T-helper 17 cell (primary cell): Measurements from ENCODE around the gene TYRP1. TPM values are rescaled to one million over a fixed set of nuclear protein-coding genes. Genes with fewer than 3 reads are reported as not detected.

ENCODE experiments used
- ATAC-seq: fragments of 150-1000 bp; cut with Tn5 transposase; 2 replicates; pipeline ENCODE4 v1.10.0; 2021; ENCODE audit warnings: mild to moderate bottlenecking, moderate library complexity
- DNase-seq, 3 donors: peaks; one replicate each; pipeline versions ENCODE4 v3.0.0 to v3.0.0-alpha.2; 2020 to 2021
- H3K9me3 ChIP-seq: one replicate; pipeline ENCODE4 v1.7.0; 2013; ENCODE audit warnings: low read length, mild to moderate bottlenecking; ENCODE audit not compliant: control insufficient read depth, poor library complexity, severe bottlenecking
- H3K27ac Mint-ChIP-seq: one replicate; pipeline ENCODE4 v1.8.0; 2022; ENCODE audit warnings: mild to moderate bottlenecking, moderate library complexity, mixed read lengths
- H3K27me3 Mint-ChIP-seq: one replicate; pipeline ENCODE4 v1.8.0; 2022; ENCODE audit warnings: mixed read lengths
- H3K36me3 Mint-ChIP-seq: one replicate; pipeline ENCODE4 v1.8.0; 2022; ENCODE audit warnings: low read depth, mixed read lengths
- H3K4me1 Mint-ChIP-seq: one replicate; pipeline ENCODE4 v1.8.0; 2022; ENCODE audit warnings: mild to moderate bottlenecking, mixed read lengths
- H3K4me3 Mint-ChIP-seq: one replicate; pipeline ENCODE4 v1.8.0; 2022; ENCODE audit warnings: mild to moderate bottlenecking, moderate library complexity, mixed read lengths
- total RNA-seq, 4 donors: library from RNA in 2 of 4; stranded (reverse) in 2 of 4; gene quantifications; one replicate each; pipeline ENCODE4 v1.2.3 and lab custom pipeline; 2022 to 2026

TYRP1 gene, protein sequence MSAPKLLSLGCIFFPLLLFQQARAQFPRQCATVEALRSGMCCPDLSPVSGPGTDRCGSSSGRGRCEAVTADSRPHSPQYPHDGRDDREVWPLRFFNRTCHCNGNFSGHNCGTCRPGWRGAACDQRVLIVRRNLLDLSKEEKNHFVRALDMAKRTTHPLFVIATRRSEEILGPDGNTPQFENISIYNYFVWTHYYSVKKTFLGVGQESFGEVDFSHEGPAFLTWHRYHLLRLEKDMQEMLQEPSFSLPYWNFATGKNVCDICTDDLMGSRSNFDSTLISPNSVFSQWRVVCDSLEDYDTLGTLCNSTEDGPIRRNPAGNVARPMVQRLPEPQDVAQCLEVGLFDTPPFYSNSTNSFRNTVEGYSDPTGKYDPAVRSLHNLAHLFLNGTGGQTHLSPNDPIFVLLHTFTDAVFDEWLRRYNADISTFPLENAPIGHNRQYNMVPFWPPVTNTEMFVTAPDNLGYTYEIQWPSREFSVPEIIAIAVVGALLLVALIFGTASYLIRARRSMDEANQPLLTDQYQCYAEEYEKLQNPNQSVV
- total RNA-seq (not detected), total RNA-seq (lab: John Stamatoyannopoulos, UW) (0 to 0.46 reads per million in 2 donors)

DNA sequence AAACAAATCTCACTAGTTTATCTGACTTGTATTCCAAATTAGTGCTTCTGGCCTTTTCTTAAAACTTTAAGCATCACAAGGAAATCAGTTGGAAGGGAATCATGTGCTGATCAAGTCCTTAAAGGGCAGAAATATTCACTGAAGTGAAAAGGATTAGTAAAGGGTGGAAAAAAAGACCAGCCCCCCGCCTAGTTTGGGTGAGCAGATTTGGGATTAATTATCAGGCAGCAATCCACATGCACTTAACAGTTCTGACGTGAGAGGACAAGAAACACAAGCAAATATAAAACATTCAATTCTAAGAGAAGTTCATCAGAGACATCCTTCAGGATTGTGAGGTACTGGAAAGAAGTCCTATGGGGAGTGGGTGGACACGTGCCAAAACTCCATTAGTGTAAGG is at the start of gene TYRP1:
Gene TYRP1, plus strand, starts transcription at position 245 of the 400 bp plus-strand sequence. CDS start 612 bp downstream, outside the sequence.
- H3K27me3 Mint-ChIP-seq = no peaks in the 10 kb centered on the region
- H3K36me3 Mint-ChIP-seq = no peaks in the 10 kb centered on the region
- no peaks in the 10 kb centered on the region for H3K9me3 ChIP-seq
- H3K4me1 Mint-ChIP-seq = no peaks in the 10 kb centered on the region
- no peak within 1 kb of the TSS for H3K27ac Mint-ChIP-seq
- ATAC-seq (no peak), DNase-seq (no peak)
- no peak within 1 kb of the TSS for H3K4me3 Mint-ChIP-seq

DNA sequence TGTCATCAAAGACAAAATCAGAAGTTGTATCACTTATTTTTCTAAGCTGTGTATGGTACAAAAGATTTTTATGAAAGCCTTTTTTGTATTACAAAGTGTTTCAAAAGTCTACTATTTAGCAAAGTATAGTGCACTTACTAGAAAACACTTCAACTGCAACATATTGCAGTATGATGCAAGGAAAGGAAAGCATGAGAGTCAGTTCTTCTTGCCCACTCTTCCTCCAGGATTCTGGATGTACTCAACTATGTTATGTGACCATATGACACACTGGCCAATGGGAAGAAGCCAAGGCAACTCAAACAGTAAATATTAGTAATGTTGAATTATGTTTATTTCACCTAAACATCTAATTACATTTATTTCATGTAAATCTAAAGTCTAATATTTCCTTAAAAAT is 49.5 kb upstream of the TYRP1 start:
- Mint-ChIP-seq H3K36me3 (no peaks in the 10 kb centered on the region), H3K4me3 (no peak overlapping the region), H3K27me3 (no peaks in the 10 kb centered on the region), H3K4me1 (no peaks in the 10 kb centered on the region), H3K27ac (no peak overlapping the region)
- no peaks in the 10 kb centered on the region for H3K9me3 ChIP-seq
- ATAC-seq (no peak), DNase-seq (no peak)

DNA sequence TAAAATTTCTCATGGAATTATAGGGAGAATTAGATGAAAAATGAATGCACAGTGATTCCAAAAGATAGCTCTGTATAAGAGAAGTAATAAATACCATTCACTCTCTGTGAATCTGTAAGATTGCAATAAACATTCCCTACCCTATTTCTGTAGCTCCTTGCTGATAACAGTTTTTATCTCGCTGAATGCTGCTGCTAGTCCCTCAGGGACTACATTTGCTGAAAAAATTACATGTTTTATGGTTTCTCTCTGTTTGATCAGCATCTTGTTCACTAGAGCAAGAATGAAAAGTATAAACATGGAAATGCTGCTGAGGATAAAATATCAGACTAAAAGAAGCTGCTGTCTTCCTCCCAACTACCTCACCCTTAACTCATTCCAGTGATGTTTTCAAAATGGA is 44.3 kb upstream of the TYRP1 start:
- Mint-ChIP-seq H3K36me3 (no peaks in the 10 kb centered on the region), H3K4me1 (no peaks in the 10 kb centered on the region), H3K27ac (no peak overlapping the region), H3K27me3 (no peaks in the 10 kb centered on the region), H3K4me3 (no peak overlapping the region)
- ATAC-seq (no peak), DNase-seq (no peak)
- no peaks in the 10 kb centered on the region for H3K9me3 ChIP-seq

DNA sequence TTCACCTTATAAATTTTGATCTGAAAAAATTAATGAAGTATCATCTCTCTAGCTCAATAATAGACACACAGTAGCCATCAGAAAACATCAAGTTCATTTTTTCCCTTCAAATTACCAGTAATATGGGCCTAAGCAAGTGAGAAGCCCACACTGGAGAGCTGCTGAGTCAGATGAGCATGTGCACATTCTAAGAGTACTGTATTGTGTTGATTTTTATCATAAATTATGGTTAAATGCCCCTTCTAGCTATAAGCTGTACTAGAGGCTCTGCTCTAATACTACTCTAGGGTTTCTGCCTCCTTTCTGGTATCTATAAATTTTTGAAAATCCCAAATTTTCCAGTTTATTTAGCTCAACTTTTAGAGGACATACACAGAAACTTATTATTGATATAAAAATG is 42.1 kb upstream of the TYRP1 start:
- H3K4me1 Mint-ChIP-seq = no peaks in the 10 kb centered on the region
- ATAC-seq (no peak), DNase-seq (no peak)
- H3K27ac Mint-ChIP-seq = no peak overlapping the region
- no peak overlapping the region for H3K4me3 Mint-ChIP-seq
- H3K27me3 Mint-ChIP-seq = no peaks in the 10 kb centered on the region
- no peaks in the 10 kb centered on the region for H3K9me3 ChIP-seq
- H3K36me3 Mint-ChIP-seq = no peaks in the 10 kb centered on the region

DNA sequence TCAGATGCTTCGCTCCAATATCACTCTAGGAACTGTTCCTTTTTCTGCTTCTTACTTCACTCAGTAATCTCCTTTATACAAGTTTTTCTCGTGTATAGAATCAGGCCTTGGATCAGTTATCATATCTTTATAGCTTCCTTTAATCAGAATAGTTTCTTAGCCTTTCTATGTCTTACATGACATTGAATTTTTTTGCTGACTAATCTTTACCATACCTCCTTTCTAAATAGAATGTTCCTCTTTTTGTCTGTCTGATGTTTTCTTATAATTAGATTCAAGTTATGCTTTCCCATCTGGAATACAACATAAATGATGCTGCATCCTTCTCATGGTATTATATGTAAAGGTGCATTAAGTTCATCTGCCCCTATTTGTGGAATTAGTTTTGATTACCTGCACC is 40.2 kb upstream of the TYRP1 start:
- no peaks in the 10 kb centered on the region for H3K4me1 Mint-ChIP-seq

DNA sequence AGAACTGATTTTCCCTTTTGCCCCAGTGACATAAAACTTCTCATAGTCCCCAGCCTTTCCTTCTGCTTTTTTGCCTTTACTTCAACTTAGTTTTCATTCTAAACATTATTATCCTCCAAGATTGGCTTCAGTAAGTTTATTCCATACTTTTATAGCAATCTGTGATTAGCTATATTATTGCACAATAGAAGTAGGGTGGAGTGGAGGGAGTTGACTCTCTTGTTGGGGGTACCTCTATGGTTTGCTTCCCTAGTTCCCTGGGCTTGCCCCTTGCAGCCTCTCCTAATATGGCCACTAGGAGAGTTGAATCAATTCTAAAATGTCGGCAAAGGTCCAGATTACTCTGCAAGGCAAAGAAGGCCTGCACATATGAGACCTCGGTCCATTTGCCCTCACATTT is 36.4 kb upstream of the TYRP1 start:
- Mint-ChIP-seq H3K27ac (no peak overlapping the region), H3K4me1 (no peaks in the 10 kb centered on the region), H3K36me3 (no peaks in the 10 kb centered on the region), H3K27me3 (no peaks in the 10 kb centered on the region), H3K4me3 (no peak overlapping the region)
- H3K9me3 ChIP-seq = no peaks in the 10 kb centered on the region
- DNase-seq (no peak), ATAC-seq (no peak)

More for the DNA sequence above, 40.2 kb upstream of the TYRP1 start:
- H3K4me3 Mint-ChIP-seq = no peak overlapping the region
- no peak for DNase-seq
- H3K27ac Mint-ChIP-seq = no peak overlapping the region
- no peaks in the 10 kb centered on the region for H3K36me3 Mint-ChIP-seq
- ATAC-seq = no peak
- H3K9me3 ChIP-seq = no peaks in the 10 kb centered on the region
- no peaks in the 10 kb centered on the region for H3K27me3 Mint-ChIP-seq

DNA sequence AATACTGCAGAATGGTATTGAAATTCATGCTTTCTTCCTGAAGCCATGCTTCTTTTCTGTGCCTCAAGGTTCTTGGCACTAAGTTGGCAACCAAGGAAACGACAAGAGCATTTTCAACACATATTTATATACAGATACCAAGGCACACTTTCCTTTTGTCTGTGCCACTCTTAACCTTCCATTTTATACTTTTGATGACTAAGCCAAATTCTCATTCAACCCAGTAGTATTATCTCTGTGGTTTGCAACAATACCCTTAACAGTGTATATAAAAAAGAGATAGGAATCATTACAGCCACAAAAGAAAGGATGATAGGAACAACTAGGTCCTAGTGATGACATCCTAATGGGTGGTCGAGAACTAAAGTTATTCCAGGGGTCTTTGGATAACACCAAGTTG is 36.0 kb upstream of the TYRP1 start:
- no peak overlapping the region for H3K4me3 Mint-ChIP-seq
- no peaks in the 10 kb centered on the region for H3K36me3 Mint-ChIP-seq
- no peaks in the 10 kb centered on the region for H3K27me3 Mint-ChIP-seq
- H3K9me3 ChIP-seq = no peaks in the 10 kb centered on the region
- DNase-seq = no peak
- H3K4me1 Mint-ChIP-seq = no peaks in the 10 kb centered on the region
- H3K27ac Mint-ChIP-seq = no peak overlapping the region
- ATAC-seq = no peak

DNA sequence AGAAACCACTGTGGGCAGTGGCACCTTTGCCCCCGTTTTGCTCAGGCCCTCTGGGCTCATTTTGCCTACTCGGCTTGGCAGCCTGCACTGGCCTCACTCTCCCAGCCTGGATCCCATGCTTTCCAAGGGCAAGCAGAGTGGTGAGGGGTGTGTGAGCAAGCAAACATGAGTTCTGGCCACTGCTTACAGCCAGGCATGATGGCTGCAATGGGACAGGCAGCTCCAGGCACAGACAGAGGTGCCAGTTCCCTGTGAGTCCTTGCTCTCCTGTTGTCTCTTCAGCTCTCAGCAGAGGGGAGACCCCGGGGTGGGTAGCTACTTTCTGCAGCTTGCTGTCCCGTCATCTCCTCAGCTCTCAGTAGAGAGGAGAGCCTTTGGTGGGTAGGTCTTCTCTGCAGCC is 35.2 kb upstream of the TYRP1 start:
- ATAC-seq = no peak
- no peak overlapping the region for H3K4me3 Mint-ChIP-seq
- no peaks in the 10 kb centered on the region for H3K9me3 ChIP-seq
- no peaks in the 10 kb centered on the region for H3K27me3 Mint-ChIP-seq
- no peaks in the 10 kb centered on the region for H3K36me3 Mint-ChIP-seq
- DNase-seq = no peak
- H3K27ac Mint-ChIP-seq = no peak overlapping the region
- H3K4me1 Mint-ChIP-seq = no peaks in the 10 kb centered on the region

DNA sequence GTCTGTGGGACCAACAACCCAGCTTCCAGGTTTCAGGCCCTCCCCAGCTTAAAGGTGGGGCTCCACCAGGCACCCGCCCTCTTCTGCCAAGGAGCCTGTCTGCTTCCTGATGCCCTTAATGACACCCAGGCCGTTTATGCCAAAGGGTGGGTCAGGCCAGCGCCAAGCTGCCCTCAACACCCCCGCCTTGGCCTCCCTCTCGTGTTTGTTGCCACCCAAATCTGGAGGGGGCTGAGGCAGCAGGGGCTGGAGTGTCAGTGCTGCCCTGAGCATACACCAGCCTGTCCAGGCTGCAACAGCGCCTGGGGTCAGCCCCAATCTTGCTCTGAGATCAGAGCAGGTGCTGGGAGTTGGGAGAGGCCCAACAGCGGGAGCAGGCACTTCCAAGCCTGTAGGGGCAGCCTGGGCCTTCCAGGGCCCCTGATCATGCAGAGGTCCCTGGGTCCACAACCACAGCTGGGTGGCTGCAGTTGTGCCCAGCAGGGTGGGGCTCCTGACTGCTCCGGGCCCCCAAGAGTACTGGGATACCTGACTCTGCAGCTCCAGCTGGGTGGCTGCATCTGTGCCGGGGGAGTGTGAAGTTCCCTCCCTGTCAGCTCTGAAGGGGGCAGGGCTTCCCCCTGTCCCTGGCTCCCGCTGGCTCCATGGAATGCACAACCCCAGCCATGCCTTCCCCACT is 34.5 kb upstream of the TYRP1 start:
- no peaks in the 10 kb centered on the region for H3K4me1 Mint-ChIP-seq
- H3K4me3 Mint-ChIP-seq = no peak overlapping the region
- no peaks in the 10 kb centered on the region for H3K9me3 ChIP-seq
- H3K27ac Mint-ChIP-seq = no peak overlapping the region
- H3K27me3 Mint-ChIP-seq = no peaks in the 10 kb centered on the region
- H3K36me3 Mint-ChIP-seq = no peaks in the 10 kb centered on the region
- ATAC-seq = no peak
- no peak for DNase-seq

DNA sequence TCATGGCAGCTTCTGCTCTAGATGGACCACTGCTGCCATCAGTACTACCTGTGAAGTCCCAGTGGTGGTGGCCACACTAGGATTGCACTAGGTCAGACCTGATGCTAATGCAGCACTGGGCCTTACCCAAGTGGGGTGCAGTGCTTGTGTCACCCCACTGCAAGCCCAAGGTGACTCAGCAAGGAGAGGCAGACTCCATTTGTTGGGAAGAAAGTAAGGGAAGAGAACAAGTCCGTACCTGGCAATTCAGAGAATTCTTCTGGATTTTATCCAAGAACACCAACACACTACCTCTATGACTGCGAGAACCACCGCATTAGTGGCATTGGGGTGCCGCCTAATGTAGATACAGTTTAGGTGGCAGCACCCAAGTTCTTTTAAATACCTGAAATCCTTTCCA is 34.0 kb upstream of the TYRP1 start:
- H3K27me3 Mint-ChIP-seq = no peaks in the 10 kb centered on the region
- H3K27ac Mint-ChIP-seq = no peak overlapping the region
- H3K36me3 Mint-ChIP-seq = no peaks in the 10 kb centered on the region
- DNase-seq (no peak), ATAC-seq (no peak)
- H3K4me3 Mint-ChIP-seq = no peak overlapping the region
- H3K4me1 Mint-ChIP-seq = no peaks in the 10 kb centered on the region
- no peaks in the 10 kb centered on the region for H3K9me3 ChIP-seq

DNA sequence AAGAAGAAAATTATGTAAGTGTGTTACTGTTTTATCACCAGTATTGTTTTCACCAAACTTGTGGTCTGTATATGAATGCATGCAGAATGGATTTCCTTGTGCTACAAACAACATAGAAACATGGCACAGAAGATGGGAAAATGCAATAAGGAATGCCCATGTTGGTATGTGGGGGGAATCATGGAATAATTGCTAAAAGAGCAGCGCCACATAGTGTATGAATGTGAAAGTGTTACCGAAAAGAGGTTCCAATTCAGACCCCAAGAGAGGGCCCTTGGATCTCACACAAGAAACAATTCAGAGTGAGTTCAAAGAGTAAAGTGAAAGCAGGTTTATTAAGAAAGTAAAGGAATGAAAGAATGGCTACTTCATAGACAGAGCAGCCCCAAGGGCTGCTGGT is 26.4 kb upstream of the TYRP1 start:
- H3K27ac Mint-ChIP-seq = no peak overlapping the region
- H3K4me3 Mint-ChIP-seq = no peak overlapping the region
- H3K9me3 ChIP-seq = no peaks in the 10 kb centered on the region
- ATAC-seq = no peak
- no peaks in the 10 kb centered on the region for H3K4me1 Mint-ChIP-seq
- no peaks in the 10 kb centered on the region for H3K27me3 Mint-ChIP-seq
- DNase-seq = no peak
- no peaks in the 10 kb centered on the region for H3K36me3 Mint-ChIP-seq

DNA sequence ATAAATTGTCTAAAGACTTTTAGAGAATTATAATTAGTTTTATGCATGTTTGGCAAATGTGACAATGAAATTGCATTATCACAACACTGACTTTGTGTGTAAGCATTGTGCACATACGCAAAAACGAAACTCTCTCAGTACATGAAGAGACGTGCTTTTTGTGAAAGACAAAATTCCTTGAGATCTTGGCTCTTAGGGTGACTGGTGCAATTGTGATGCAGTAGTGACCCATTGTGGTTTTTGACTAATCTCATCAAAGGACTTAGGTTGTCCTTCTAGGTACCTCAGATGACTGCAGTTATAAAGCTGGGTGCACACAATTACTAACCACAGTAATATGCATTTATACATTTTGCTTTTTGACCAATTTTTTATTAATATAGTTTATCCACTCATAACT is 25.3 kb upstream of the TYRP1 start:
- Mint-ChIP-seq H3K4me1 (no peaks in the 10 kb centered on the region), H3K27ac (no peak overlapping the region), H3K4me3 (no peak overlapping the region), H3K36me3 (no peaks in the 10 kb centered on the region), H3K27me3 (no peaks in the 10 kb centered on the region)
- ATAC-seq (no peak), DNase-seq (no peak)
- no peaks in the 10 kb centered on the region for H3K9me3 ChIP-seq

DNA sequence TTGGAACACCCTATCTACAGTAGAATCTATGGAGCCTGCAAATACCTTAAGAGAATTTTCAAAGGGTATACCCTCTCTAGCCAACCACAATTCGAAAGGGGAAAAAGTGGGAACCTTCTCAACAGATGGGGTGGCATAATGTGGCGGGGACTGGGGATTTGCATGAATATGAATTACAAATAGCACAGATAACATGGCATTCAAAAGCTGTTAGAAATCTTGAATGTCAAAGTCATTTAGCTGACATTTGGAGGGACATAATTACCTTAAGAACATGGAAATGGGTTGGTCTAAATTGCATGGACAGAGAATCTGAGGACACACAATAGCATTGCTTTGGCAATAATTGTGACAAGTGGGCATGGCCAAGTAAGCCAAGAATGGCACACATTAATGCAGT is 23.2 kb upstream of the TYRP1 start:
- Mint-ChIP-seq H3K27ac (no peak overlapping the region), H3K36me3 (no peaks in the 10 kb centered on the region), H3K4me1 (no peaks in the 10 kb centered on the region), H3K4me3 (no peak overlapping the region), H3K27me3 (no peaks in the 10 kb centered on the region)
- no peak for DNase-seq
- H3K9me3 ChIP-seq = no peaks in the 10 kb centered on the region
- ATAC-seq = no peak

DNA sequence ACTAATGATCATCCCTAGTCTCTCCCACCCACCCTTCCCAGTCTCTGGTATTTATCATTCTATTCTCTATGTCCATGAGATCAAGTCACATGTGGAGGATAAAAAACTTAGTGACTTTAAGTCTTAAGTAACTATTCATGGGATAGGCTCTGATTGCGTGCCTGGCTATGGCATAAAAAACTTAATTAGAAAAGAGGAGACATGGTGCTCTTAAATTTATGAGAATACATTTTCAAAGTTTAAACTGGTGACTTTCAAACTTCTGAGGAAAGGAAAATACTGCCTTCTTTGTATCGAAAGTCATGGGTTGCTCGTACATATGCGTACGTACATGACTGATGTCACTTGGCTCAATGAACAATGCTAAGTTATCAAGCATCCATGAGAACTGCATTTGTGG is 18.2 kb upstream of the TYRP1 start:
- Mint-ChIP-seq H3K27me3 (no peaks in the 10 kb centered on the region), H3K27ac (no peak overlapping the region), H3K4me3 (no peak overlapping the region), H3K36me3 (no peaks in the 10 kb centered on the region), H3K4me1 (no peaks in the 10 kb centered on the region)
- DNase-seq = no peak
- no peak for ATAC-seq
- H3K9me3 ChIP-seq = no peaks in the 10 kb centered on the region
